ENCODE data around the gene INPP4B. TPM values are rescaled to one million over a fixed set of nuclear protein-coding genes. Genes with fewer than 3 reads are reported as not detected.

Gene INPP4B
- total RNA-seq, 1 experiment from 2014 or later, result not detected

GRCh38 chr4:142700531-142700930, 145.6 kb downstream of the INPP4B start:
- Histone ChIP-seq H3K36me3 (ENCODE audit: insufficient read depth, low read length) (no peaks in the 10 kb centered on the region), H3K4me3 (ENCODE audit: low read length) (no peak overlapping the region), H2AFZ (ENCODE audit: low read length) (no peak overlapping the region), H4K20me1 (ENCODE audit: insufficient read depth, low read depth, low read length) (no peaks in the 10 kb centered on the region), H3K27ac (ENCODE audit: low read length) (no peak overlapping the region), H3K79me2 (ENCODE audit: low read length) (no peaks in the 10 kb centered on the region), H3K4me1 (ENCODE audit: low read length) (no peaks in the 10 kb centered on the region), H3K9ac (ENCODE audit: low read length) (no peak overlapping the region), H3K9me3 (ENCODE audit: low read length) (no peaks in the 10 kb centered on the region), H3K4me2 (ENCODE audit: low read depth, low read length, poor library complexity, severe bottlenecking) (no peak overlapping the region), H3K9me2 (replicated peaks; ENCODE audit: insufficient read depth, low read length) (no peaks in the 10 kb centered on the region), H3K27me3 (ENCODE audit: low read length) (no peaks in the 10 kb centered on the region)
- DNase-seq, result no peak

- no peaks in the 10 kb centered on the region for H3K36me3 ChIP-seq (ENCODE audit: insufficient read depth, low read length)
- no peaks in the 10 kb centered on the region for H4K20me1 ChIP-seq (ENCODE audit: insufficient read depth, low read depth, low read length)
- H3K4me2 ChIP-seq (ENCODE audit: low read depth, low read length, poor library complexity, severe bottlenecking), result no peak overlapping the region
- H3K79me2 ChIP-seq (ENCODE audit: low read length), result no peaks in the 10 kb centered on the region
- no peaks in the 10 kb centered on the region for H3K9me3 ChIP-seq (ENCODE audit: low read length)
- H3K9me2 ChIP-seq (replicated peaks; ENCODE audit: insufficient read depth, low read length), result no peaks in the 10 kb centered on the region
- no peak overlapping the region for H3K27ac ChIP-seq (ENCODE audit: low read length)
- H3K9ac ChIP-seq (ENCODE audit: low read length), result no peak overlapping the region
- no peak overlapping the region for H3K4me3 ChIP-seq (ENCODE audit: low read length)
- H3K4me1 ChIP-seq (ENCODE audit: low read length), result no peaks in the 10 kb centered on the region
- H2AFZ ChIP-seq (ENCODE audit: low read length), result no peak overlapping the region
- DNase-seq, result no peak
- no peaks in the 10 kb centered on the region for H3K27me3 ChIP-seq (ENCODE audit: low read length)
These were observed 147.5 kb downstream of the INPP4B start for GRCh38 chr4:142698552-142698951.

- Histone ChIP-seq H3K27me3 (ENCODE audit: low read length) (no peaks in the 10 kb centered on the region), H2AFZ (ENCODE audit: low read length) (no peak overlapping the region), H3K4me2 (ENCODE audit: low read depth, low read length, poor library complexity, severe bottlenecking) (no peak overlapping the region), H3K9me3 (ENCODE audit: low read length) (no peaks in the 10 kb centered on the region), H3K4me1 (ENCODE audit: low read length) (no peaks in the 10 kb centered on the region), H3K4me3 (ENCODE audit: low read length) (no peak overlapping the region), H3K27ac (ENCODE audit: low read length) (no peak overlapping the region), H3K79me2 (ENCODE audit: low read length) (no peaks in the 10 kb centered on the region), H3K9ac (ENCODE audit: low read length) (no peak overlapping the region), H4K20me1 (ENCODE audit: insufficient read depth, low read depth, low read length) (no peaks in the 10 kb centered on the region), H3K9me2 (replicated peaks; ENCODE audit: insufficient read depth, low read length) (no peaks in the 10 kb centered on the region), H3K36me3 (ENCODE audit: insufficient read depth, low read length) (no peaks in the 10 kb centered on the region)
- DNase-seq, result no peak
These were observed 148.2 kb downstream of the INPP4B start for GRCh38 chr4:142697928-142698327.

- H3K36me3 ChIP-seq (ENCODE audit: insufficient read depth, low read length), result no peaks in the 10 kb centered on the region
- H3K27ac ChIP-seq (ENCODE audit: low read length), result no peak overlapping the region
- no peaks in the 10 kb centered on the region for H3K27me3 ChIP-seq (ENCODE audit: low read length)
- no peaks in the 10 kb centered on the region for H3K79me2 ChIP-seq (ENCODE audit: low read length)
- no peak overlapping the region for H3K9ac ChIP-seq (ENCODE audit: low read length)
- no peak for DNase-seq
- H3K9me2 ChIP-seq (replicated peaks; ENCODE audit: insufficient read depth, low read length), result no peaks in the 10 kb centered on the region
- no peaks in the 10 kb centered on the region for H3K4me1 ChIP-seq (ENCODE audit: low read length)
- no peak overlapping the region for H2AFZ ChIP-seq (ENCODE audit: low read length)
- no peaks in the 10 kb centered on the region for H3K9me3 ChIP-seq (ENCODE audit: low read length)
- no peaks in the 10 kb centered on the region for H4K20me1 ChIP-seq (ENCODE audit: insufficient read depth, low read depth, low read length)
- H3K4me2 ChIP-seq (ENCODE audit: low read depth, low read length, poor library complexity, severe bottlenecking), result no peak overlapping the region
- H3K4me3 ChIP-seq (ENCODE audit: low read length), result no peak overlapping the region
These were observed 148.8 kb downstream of the INPP4B start for GRCh38 chr4:142697320-142697719.

- no peak overlapping the region for H2AFZ ChIP-seq (ENCODE audit: low read length)
- no peak overlapping the region for H3K9ac ChIP-seq (ENCODE audit: low read length)
- no peaks in the 10 kb centered on the region for H3K4me1 ChIP-seq (ENCODE audit: low read length)
- no peaks in the 10 kb centered on the region for H3K79me2 ChIP-seq (ENCODE audit: low read length)
- no peaks in the 10 kb centered on the region for H4K20me1 ChIP-seq (ENCODE audit: insufficient read depth, low read depth, low read length)
- H3K36me3 ChIP-seq (ENCODE audit: insufficient read depth, low read length), result no peaks in the 10 kb centered on the region
- no peak overlapping the region for H3K27ac ChIP-seq (ENCODE audit: low read length)
- no peak for DNase-seq
- no peak overlapping the region for H3K4me2 ChIP-seq (ENCODE audit: low read depth, low read length, poor library complexity, severe bottlenecking)
- no peak overlapping the region for H3K4me3 ChIP-seq (ENCODE audit: low read length)
- no peaks in the 10 kb centered on the region for H3K9me3 ChIP-seq (ENCODE audit: low read length)
- H3K27me3 ChIP-seq (ENCODE audit: low read length), result no peaks in the 10 kb centered on the region
- H3K9me2 ChIP-seq (replicated peaks; ENCODE audit: insufficient read depth, low read length), result no peaks in the 10 kb centered on the region
These were observed 149.6 kb downstream of the INPP4B start for GRCh38 chr4:142696334-142697122.

GRCh38 chr4:142690406-142691163, 155.5 kb downstream of the INPP4B start:
- Histone ChIP-seq H3K9ac (ENCODE audit: low read length) (no peak overlapping the region), H3K27ac (ENCODE audit: low read length) (no peak overlapping the region), H3K4me1 (ENCODE audit: low read length) (no peaks in the 10 kb centered on the region), H3K36me3 (ENCODE audit: insufficient read depth, low read length) (no peaks in the 10 kb centered on the region), H3K9me2 (replicated peaks; ENCODE audit: insufficient read depth, low read length) (no peaks in the 10 kb centered on the region), H3K4me2 (ENCODE audit: low read depth, low read length, poor library complexity, severe bottlenecking) (no peak overlapping the region), H3K79me2 (ENCODE audit: low read length) (no peaks in the 10 kb centered on the region), H3K4me3 (ENCODE audit: low read length) (no peak overlapping the region), H3K27me3 (ENCODE audit: low read length) (no peaks in the 10 kb centered on the region), H4K20me1 (ENCODE audit: insufficient read depth, low read depth, low read length) (no peaks in the 10 kb centered on the region), H2AFZ (ENCODE audit: low read length) (no peak overlapping the region), H3K9me3 (ENCODE audit: low read length) (no peaks in the 10 kb centered on the region; the same call in 1 of the 2 replicates)
- no peak for DNase-seq

GRCh38 chr4:142687547-142688275, 158.4 kb downstream of the INPP4B start:
- Histone ChIP-seq H2AFZ (ENCODE audit: low read length) (no peak overlapping the region), H3K9me3 (ENCODE audit: low read length) (no peaks in the 10 kb centered on the region; the same call in 1 of the 2 replicates), H3K4me3 (ENCODE audit: low read length) (no peak overlapping the region), H3K4me1 (ENCODE audit: low read length) (no peaks in the 10 kb centered on the region), H3K79me2 (ENCODE audit: low read length) (no peaks in the 10 kb centered on the region), H3K27me3 (ENCODE audit: low read length) (no peaks in the 10 kb centered on the region), H3K9ac (ENCODE audit: low read length) (no peak overlapping the region), H3K4me2 (ENCODE audit: low read depth, low read length, poor library complexity, severe bottlenecking) (no peak overlapping the region), H3K27ac (ENCODE audit: low read length) (no peak overlapping the region), H3K9me2 (replicated peaks; ENCODE audit: insufficient read depth, low read length) (no peaks in the 10 kb centered on the region), H4K20me1 (ENCODE audit: insufficient read depth, low read depth, low read length) (no peaks in the 10 kb centered on the region), H3K36me3 (ENCODE audit: insufficient read depth, low read length) (no peaks in the 10 kb centered on the region)
- DNase-seq, result no peak

- H3K4me1 ChIP-seq (ENCODE audit: low read length), result no peaks in the 10 kb centered on the region
These were observed 160.0 kb downstream of the INPP4B start for GRCh38 chr4:142686081-142686480.

More at GRCh38 chr4:142686081-142686480, 160.0 kb downstream of the INPP4B start:
- Histone ChIP-seq H3K4me2 (ENCODE audit: low read depth, low read length, poor library complexity, severe bottlenecking) (no peak overlapping the region), H3K27me3 (ENCODE audit: low read length) (no peaks in the 10 kb centered on the region), H2AFZ (ENCODE audit: low read length) (no peak overlapping the region), H3K79me2 (ENCODE audit: low read length) (no peaks in the 10 kb centered on the region), H3K4me3 (ENCODE audit: low read length) (no peak overlapping the region), H3K9me2 (replicated peaks; ENCODE audit: insufficient read depth, low read length) (no peaks in the 10 kb centered on the region), H3K27ac (ENCODE audit: low read length) (no peak overlapping the region), H3K36me3 (ENCODE audit: insufficient read depth, low read length) (no peaks in the 10 kb centered on the region), H3K9ac (ENCODE audit: low read length) (no peak overlapping the region), H4K20me1 (ENCODE audit: insufficient read depth, low read depth, low read length) (no peaks in the 10 kb centered on the region), H3K9me3 (ENCODE audit: low read length) (peaks cover 4% of the 10 kb centered on the region; the same call in 1 of the 2 replicates)
- no peak for DNase-seq
